ENCODE measurements around the gene NKD2. TPM values are rescaled to one million over a fixed set of nuclear protein-coding genes. Genes with fewer than 3 reads are reported as not detected.
"Not testable (repeated sequence)": the region's sequence is repeated elsewhere in the genome, so short reads cannot be mapped to it uniquely, and the experiment has no call there.

NKD2 gene
- 2.1 and 6.0 TPM in 2 replicates for total RNA-seq (2014; rRNA removed; shearing (Covaris generic))

GRCh38 chr5:1008451-1009358 is at the start of gene NKD2:
Gene NKD2, plus strand, starts transcription at chr5:1008802. Its CDS starts 256 bp downstream, at chr5:1009058.
- in situ Hi-C loops (cut with HindIII; ENCODE audit: low sequenced_read_pairs): no loop called here
- no peak for DNase-seq (ENCODE audit: low spot score)

GRCh38 chr5:959581-960531 is 48.7 kb upstream of the NKD2 start:
- DNase-seq (ENCODE audit: low spot score): no peak

GRCh38 chr5:960551-960950 is 48.1 kb upstream of the NKD2 start:
- DNase-seq (ENCODE audit: low spot score): no peak
- in situ Hi-C loops (cut with HindIII; ENCODE audit: low sequenced_read_pairs): no loop called here

More at GRCh38 chr5:959581-960531, 48.7 kb upstream of the NKD2 start:
- in situ Hi-C loops (cut with HindIII; ENCODE audit: low sequenced_read_pairs): no loop called here

- no peak for DNase-seq (ENCODE audit: low spot score)
These were observed 47.4 kb upstream of the NKD2 start for GRCh38 chr5:961002-961710.

GRCh38 chr5:961711-962240 is 46.8 kb upstream of the NKD2 start:
- no peak for DNase-seq (ENCODE audit: low spot score)
- in situ Hi-C loops (cut with HindIII; ENCODE audit: low sequenced_read_pairs): no loop called here

More at GRCh38 chr5:961002-961710, 47.4 kb upstream of the NKD2 start:
- in situ Hi-C loops (cut with HindIII; ENCODE audit: low sequenced_read_pairs): no loop called here

- DNase-seq (ENCODE audit: low spot score): no peak
- in situ Hi-C loops (cut with HindIII; ENCODE audit: low sequenced_read_pairs): no loop called here
These were observed 46.2 kb upstream of the NKD2 start for GRCh38 chr5:962386-962785.

- in situ Hi-C loops (cut with HindIII; ENCODE audit: low sequenced_read_pairs): no loop called here
- no peak for DNase-seq (ENCODE audit: low spot score)
These were observed 45.8 kb upstream of the NKD2 start for GRCh38 chr5:962801-963200.

- DNase-seq (ENCODE audit: low spot score): no peak
- in situ Hi-C loops (cut with HindIII; ENCODE audit: low sequenced_read_pairs): no loop called here
These were observed 45.3 kb upstream of the NKD2 start for GRCh38 chr5:963310-963672.

GRCh38 chr5:963673-964531 is 44.7 kb upstream of the NKD2 start:
- in situ Hi-C loops (cut with HindIII; ENCODE audit: low sequenced_read_pairs): no loop called here
- no peak for DNase-seq (ENCODE audit: low spot score)

- in situ Hi-C loops (cut with HindIII; ENCODE audit: low sequenced_read_pairs): no loop called here
- DNase-seq (ENCODE audit: low spot score): no peak
These were observed 43.8 kb upstream of the NKD2 start for GRCh38 chr5:964821-965220.

- DNase-seq (ENCODE audit: low spot score): no peak
- in situ Hi-C loops (cut with HindIII; ENCODE audit: low sequenced_read_pairs): no loop called here
These were observed 42.8 kb upstream of the NKD2 start for GRCh38 chr5:965604-966344.

- no peak for DNase-seq (ENCODE audit: low spot score)
- in situ Hi-C loops (cut with HindIII; ENCODE audit: low sequenced_read_pairs): no loop called here
These were observed 42.3 kb upstream of the NKD2 start for GRCh38 chr5:966345-966710.

- no peak for DNase-seq (ENCODE audit: low spot score)
- in situ Hi-C loops (cut with HindIII; ENCODE audit: low sequenced_read_pairs): no loop called here
These were observed 41.7 kb upstream of the NKD2 start for GRCh38 chr5:966941-967340.

GRCh38 chr5:968881-969280 is 39.7 kb upstream of the NKD2 start:
- DNase-seq (ENCODE audit: low spot score): no peak
- in situ Hi-C loops (cut with HindIII; ENCODE audit: low sequenced_read_pairs): no loop called here

GRCh38 chr5:969408-969839 is 39.2 kb upstream of the NKD2 start:
- in situ Hi-C loops (cut with HindIII; ENCODE audit: low sequenced_read_pairs): no loop called here
- DNase-seq (ENCODE audit: low spot score): peak; percentile 61

- in situ Hi-C loops (cut with HindIII; ENCODE audit: low sequenced_read_pairs); DNase-seq (ENCODE audit: low spot score): not testable (repeated sequence)
These were observed 36.0 kb upstream of the NKD2 start for GRCh38 chr5:972575-972974.

GRCh38 chr5:976849-977751 is 31.5 kb upstream of the NKD2 start:
- in situ Hi-C loops (cut with HindIII; ENCODE audit: low sequenced_read_pairs): no loop called here

More at GRCh38 chr5:976849-977751, 31.5 kb upstream of the NKD2 start:
- no peak for DNase-seq (ENCODE audit: low spot score)

All from G401 (cell line).